H9 (cell line): Measurements from ENCODE around the gene CHTF8. TPM values are rescaled to one million over a fixed set of nuclear protein-coding genes. Genes with fewer than 3 reads are reported as not detected.

ENCODE experiments used
- DNase-seq: peaks from one replicate; pipeline ENCODE4 v3.0.0-alpha.2; 2017
- H2AFZ ChIP-seq: one replicate; pipeline ENCODE4 v1.6.1; 2013; ENCODE audit warnings: mild to moderate bottlenecking, low read length, control low read depth, moderate library complexity
- H2AK5ac ChIP-seq: 2 replicates; pipeline ENCODE4 v1.6.1; 2013; ENCODE audit warnings: low read length, control low read depth, mixed read lengths; ENCODE audit not compliant: insufficient read length
- H2BK120ac ChIP-seq: one replicate; pipeline ENCODE4 v1.6.1; 2013; ENCODE audit warnings: low read depth, mild to moderate bottlenecking, low read length, control low read depth, inconsistent platforms; ENCODE audit not compliant: poor library complexity, severe bottlenecking
- H2BK12ac ChIP-seq: 2 replicates; pipeline ENCODE4 v1.6.1; 2013; ENCODE audit warnings: low read length, control low read depth, mixed read lengths, low read depth; ENCODE audit not compliant: insufficient read length
- H2BK15ac ChIP-seq: 2 replicates; pipeline ENCODE4 v1.6.1; 2013; ENCODE audit warnings: low read depth, low read length, control low read depth
- H2BK20ac ChIP-seq: one replicate; pipeline ENCODE4 v1.6.1; 2013; ENCODE audit warnings: low read depth, mild to moderate bottlenecking, low read length, control low read depth, inconsistent platforms; ENCODE audit not compliant: poor library complexity, severe bottlenecking
- H2BK5ac ChIP-seq: 2 replicates; pipeline ENCODE4 v1.6.1; 2013; ENCODE audit warnings: low read length, control low read depth, mixed read lengths; ENCODE audit not compliant: insufficient read length
- H3K14ac ChIP-seq: 2 replicates; pipeline ENCODE4 v1.6.1; 2013; ENCODE audit warnings: low read length, control low read depth; ENCODE audit not compliant: insufficient read depth
- H3K18ac ChIP-seq: 2 replicates; pipeline ENCODE4 v1.6.1; 2013; ENCODE audit warnings: low read depth, mild to moderate bottlenecking, mixed read lengths, low read length, control low read depth; ENCODE audit not compliant: insufficient read length
- H3K23ac ChIP-seq: 2 replicates; pipeline ENCODE4 v1.6.1; 2013; ENCODE audit warnings: low read length, control low read depth, mixed read lengths, low read depth; ENCODE audit not compliant: insufficient read length
- H3K23me2 ChIP-seq: 2 replicates; pipeline ENCODE4 v1.6.1; 2013; ENCODE audit warnings: low read depth, mild to moderate bottlenecking, mixed read lengths, low read length, control low read depth; ENCODE audit not compliant: insufficient read length, poor library complexity, severe bottlenecking
- H3K27ac ChIP-seq: 2 replicates; pipeline ENCODE4 v1.5.1; 2013; ENCODE audit warnings: low read length, control low read depth, mixed read lengths, low read depth; ENCODE audit not compliant: insufficient read length
- H3K27me3 ChIP-seq: 2 replicates; pipeline ENCODE4 v1.6.1; 2013; ENCODE audit warnings: low read length, control low read depth, inconsistent platforms; ENCODE audit not compliant: insufficient read depth
- H3K4ac ChIP-seq: 2 replicates; pipeline ENCODE4 v1.6.1; 2013; ENCODE audit warnings: low read depth, mild to moderate bottlenecking, control low read depth, inconsistent platforms, low read length, moderate library complexity
- H3K4me1 ChIP-seq: 2 replicates; pipeline ENCODE4 v1.6.1; 2013; ENCODE audit warnings: low read length, control low read depth, inconsistent platforms; ENCODE audit not compliant: insufficient read depth
- H3K4me2 ChIP-seq: 2 replicates; pipeline ENCODE4 v1.6.1; 2013; ENCODE audit warnings: low read length, control low read depth, mixed read lengths; ENCODE audit not compliant: insufficient read length, insufficient read depth
- H3K56ac ChIP-seq: 2 replicates; pipeline ENCODE4 v1.6.1; 2013; ENCODE audit warnings: low read depth, mild to moderate bottlenecking, mixed read lengths, low read length, control low read depth; ENCODE audit not compliant: insufficient read length
- H3K79me1 ChIP-seq: 2 replicates; pipeline ENCODE4 v1.6.1; 2013; ENCODE audit warnings: low read depth, mild to moderate bottlenecking, moderate library complexity, low read length, control low read depth, inconsistent platforms; ENCODE audit not compliant: insufficient read depth, poor library complexity, severe bottlenecking
- H3K79me2 ChIP-seq: 2 replicates; pipeline ENCODE4 v1.6.1; 2013; ENCODE audit warnings: low read length, control low read depth, inconsistent platforms; ENCODE audit not compliant: insufficient read depth
- H3K9ac ChIP-seq: 2 replicates; pipeline ENCODE4 v1.6.1; 2013; ENCODE audit warnings: low read length, control low read depth, mixed read lengths; ENCODE audit not compliant: insufficient read length; ENCODE audit errors: extremely low read depth
- H3K9me3 ChIP-seq: one replicate; pipeline ENCODE4 v1.6.1; 2013; ENCODE audit warnings: low read depth, low read length, inconsistent platforms; ENCODE audit not compliant: control insufficient read depth
- H3T11ph ChIP-seq: one replicate; pipeline ENCODE4 v1.6.1; 2013; ENCODE audit warnings: mild to moderate bottlenecking, low read length, control low read depth, inconsistent platforms
- H4K20me1 ChIP-seq: one replicate; pipeline ENCODE4 v1.6.1; 2013; ENCODE audit not compliant: control insufficient read depth, insufficient read length, insufficient read depth
- H4K5ac ChIP-seq: 2 replicates; pipeline ENCODE4 v1.6.1; 2013; ENCODE audit warnings: low read depth, mild to moderate bottlenecking, mixed read lengths, low read length, control low read depth; ENCODE audit not compliant: insufficient read length
- H4K8ac ChIP-seq: replicated peaks from 2 replicates; pipeline ENCODE4 v1.6.1; 2013; ENCODE audit warnings: low read length, control low read depth, mixed read lengths, low read depth; ENCODE audit not compliant: insufficient read length
- H4K91ac ChIP-seq: 2 replicates; pipeline ENCODE4 v1.6.1; 2013; ENCODE audit warnings: low read depth, mild to moderate bottlenecking, moderate library complexity, mixed read lengths, low read length, control low read depth; ENCODE audit not compliant: insufficient read length
- H3K27ac Mint-ChIP-seq, 3 experiments: 2 replicates in 2 of 3; 3 replicates in 1 of 3; pipeline ENCODE4 v1.8.0; 2020 to 2021; ENCODE audit warnings: mixed read lengths in 3 of 3, mild to moderate bottlenecking in 1 of 3, moderate library complexity in 1 of 3
- H3K27me3 Mint-ChIP-seq: 2 replicates; pipeline ENCODE4 v1.8.0; 2021; ENCODE audit warnings: low read depth, mild to moderate bottlenecking, moderate library complexity, mixed read lengths
- H3K36me3 Mint-ChIP-seq, 3 experiments: 2 replicates in 2 of 3; 3 replicates in 1 of 3; pipeline ENCODE4 v1.8.0; 2020 to 2021; ENCODE audit warnings: low read depth in 3 of 3, mixed read lengths in 3 of 3; ENCODE audit not compliant: insufficient read depth in 1 of 3
- H3K4me1 Mint-ChIP-seq, 2 experiments: 2 replicates each; pipeline ENCODE4 v1.8.0; 2020; ENCODE audit warnings: mixed read lengths in 2 of 2
- H3K4me3 Mint-ChIP-seq, 2 experiments: 2 replicates in 1 of 2; 3 replicates in 1 of 2; pipeline ENCODE4 v1.8.0; 2020 to 2021; ENCODE audit warnings: mild to moderate bottlenecking in 2 of 2, mixed read lengths in 2 of 2, moderate library complexity in 1 of 2
- H3K9me3 Mint-ChIP-seq, 2 experiments: 2 replicates in 1 of 2; 3 replicates in 1 of 2; pipeline ENCODE4 v1.8.0; 2020; ENCODE audit warnings: mild to moderate bottlenecking in 2 of 2, mixed read lengths in 2 of 2, moderate library complexity in 1 of 2
- CTCF ChIP-seq: fragments of 200-600 bp; sonication (generic); conservative IDR thresholded peaks from 3 replicates; pipeline ENCODE4 v1.8.0; 2021; ENCODE audit warnings: antibody characterized with exemption, mild to moderate bottlenecking
- WGBS: extraction: QIAGEN DNeasy Blood & Tissue Kit; methylation state at CpG from one replicate; pipeline ENCODE4 v1.1.7; 2013; ENCODE audit warnings: missing lambda C conversion rate, low lambda C conversion rate, mixed read lengths; ENCODE audit not compliant: insufficient read length; ENCODE audit errors: extremely low coverage; 5-methylcytosine and 5-hydroxymethylcytosine counted together
- total RNA-seq: library from RNA; stranded (reverse); gene quantifications from 2 replicates; pipeline ENCODE4 v1.2.1, GENCODE V29; 2021

The CHTF8 gene
- total RNA-seq, 1 experiment from 2014 or later = 168 TPM

- Histone ChIP-seq H2AK5ac (no peak overlapping the region), H2BK20ac (no peak overlapping the region), H3K56ac (no peak overlapping the region), H2BK12ac (no peak overlapping the region), H3K23me2 (peaks cover 19% of the 10 kb centered on the region), H2AFZ (no peak overlapping the region), H3K27me3 (no peaks in the 10 kb centered on the region), H4K91ac (no peak overlapping the region), H2BK5ac (no peak overlapping the region), H3K4me1 (peaks cover 12% of the 10 kb centered on the region; the same call in 1 of the 2 replicates), H3K9ac (peak overlapping the region; percentile 10), H3K4ac (no peak overlapping the region), H3K27ac (no peak overlapping the region), H3K23ac (no peak overlapping the region), H3K14ac (peak overlapping the region; percentile 10; the same call in 1 of the 2 replicates), H3K79me2 (peaks cover 8% of the 10 kb centered on the region; the same call in 1 of the 2 replicates), H3K79me1 (no peaks in the 10 kb centered on the region), H4K8ac (no peak overlapping the region), H2BK15ac (no peak overlapping the region), H3K9me3 (no peaks in the 10 kb centered on the region), H2BK120ac (no peak overlapping the region), H4K20me1 (no peaks in the 10 kb centered on the region), H3T11ph (no peak overlapping the region), H3K18ac (peak overlapping the region; percentile 12), H3K4me2 (peak overlapping the region; percentile 71), H4K5ac (no peak overlapping the region)
- DNase-seq = peak; percentile 47
- Mint-ChIP-seq H3K36me3 (peaks cover 24 to 37% (median 29%) of the 10 kb centered on the region in 3 experiments), H3K27ac (peak overlapping the region in 2 of 3 experiments; percentile 53 to 97; a peak in 5 of 7 replicates), H3K4me3 (peak overlapping the region; percentile 86 to 94), H3K27me3 (peaks cover 11% of the 10 kb centered on the region), H3K4me1 (peaks cover 38 to 44% of the 10 kb centered on the region in 2 experiments), H3K9me3 (peaks cover 0 to 3% of the 10 kb centered on the region in 2 experiments; a peak in 2 of 5 replicates)
- no CpG with 5 or more reads among the region's 52 CpGs for WGBS
- peak; percentile 29; the same call in 1 of the 3 replicates for TF ChIP-seq CTCF
These were observed 24.9 kb downstream of the CHTF8 start for GRCh38 chr16:69107316-69107962.
